Smooth muscle cell (in vitro differentiated cells): ENCODE data around the gene AGAP3. TPM values are rescaled to one million over a fixed set of nuclear protein-coding genes. Genes with fewer than 3 reads are reported as not detected.

ENCODE experiments used
- DNase-seq: peaks from one replicate; lab custom pipeline; 2025; ENCODE audit not compliant: unreplicated experiment; lab: John Stamatoyannopoulos, UW
- H2AFZ ChIP-seq: fragments of 200-600 bp; sonication (generic); 2 replicates; pipeline ENCODE4 v1.6.0; 2016; ENCODE audit warnings: antibody characterized with exemption, low read depth, mild to moderate bottlenecking
- H3F3A ChIP-seq: fragments of 200-600 bp; sonication (generic); 2 replicates; pipeline ENCODE4 v1.6.0; 2017; ENCODE audit warnings: antibody characterized with exemption, low read depth
- H3K27ac ChIP-seq: fragments of 200-600 bp; sonication (generic); 2 replicates; pipeline ENCODE4 v1.5.1; 2016; ENCODE audit warnings: low read depth, mild to moderate bottlenecking
- H3K27me3 ChIP-seq: fragments of 200-600 bp; sonication (generic); 2 replicates; pipeline ENCODE4 v1.6.1; 2016; ENCODE audit warnings: low read depth, mild to moderate bottlenecking
- H3K36me3 ChIP-seq: fragments of 200-600 bp; sonication (generic); 2 replicates; pipeline ENCODE4 v1.5.1; 2016; ENCODE audit warnings: low read depth
- H3K4me1 ChIP-seq: fragments of 200-600 bp; sonication (generic); 2 replicates; pipeline ENCODE4 v1.5.1; 2016; ENCODE audit warnings: low read depth
- H3K4me2 ChIP-seq: fragments of 200-600 bp; sonication (generic); 2 replicates; pipeline ENCODE4 v1.6.0; 2016; ENCODE audit warnings: mild to moderate bottlenecking
- H3K4me3 ChIP-seq: fragments of 200-600 bp; sonication (generic); 2 replicates; pipeline ENCODE4 v1.5.1; 2016; ENCODE audit warnings: mild to moderate bottlenecking
- H3K79me2 ChIP-seq: fragments of 200-600 bp; sonication (generic); 2 replicates; pipeline ENCODE4 v1.6.0; 2016; ENCODE audit warnings: low read depth, mild to moderate bottlenecking
- H3K9ac ChIP-seq: fragments of 200-600 bp; sonication (generic); 2 replicates; pipeline ENCODE4 v1.6.0; 2016; ENCODE audit warnings: low read depth
- H3K9me3 ChIP-seq: fragments of 200-600 bp; sonication (generic); replicated peaks from 2 replicates; pipeline ENCODE4 v1.5.1; 2016; ENCODE audit warnings: low read depth
- H4K20me1 ChIP-seq: fragments of 200-600 bp; sonication (generic); 2 replicates; pipeline ENCODE4 v1.6.0; 2016; ENCODE audit warnings: low read depth
- CTCF ChIP-seq: fragments of 200-600 bp; sonication (generic); IDR thresholded peaks from 2 replicates; pipeline ENCODE4 v1.5.1; 2017; ENCODE audit warnings: borderline replicate concordance, mild to moderate bottlenecking, antibody characterized with exemption; ENCODE audit not compliant: insufficient read depth, poor library complexity, severe bottlenecking
- WGBS: methylation state at CpG from one replicate; pipeline ENCODE4 v1.1.7; 2016; ENCODE audit warnings: low lambda C conversion rate; 5-methylcytosine and 5-hydroxymethylcytosine counted together
- polyA plus RNA-seq: library from polyadenylated mRNA; unstranded; fragments of >200 nt; fragmentation: Nextera tagmentation; extraction: Ambion mirVana; gene quantifications from 2 replicates; pipeline ENCODE4 v1.2.1, GENCODE V29; 2016
- total RNA-seq: library from RNA; depleted of rRNA; stranded (reverse); fragments of >200 nt; gene quantifications from 2 replicates; pipeline ENCODE4 v1.2.3, GENCODE V29; 2014

The AGAP3 gene
- total and polyA plus RNA-seq, 2 experiments from 2014 or later = 29.8 to 51.4 TPM

GRCh38 chr7:151057989-151058780 is 28.1 kb upstream of the AGAP3 start:
- H3K27ac ChIP-seq = peak overlapping the region; percentile 95
- H3K4me2 ChIP-seq = peak overlapping the region; percentile 94
- H4K20me1 ChIP-seq = peaks cover 30% of the 10 kb centered on the region
- H3K4me1 ChIP-seq = peaks cover 36% of the 10 kb centered on the region
- H3F3A ChIP-seq = peaks cover 10% of the 10 kb centered on the region
- H3K9me3 ChIP-seq = no peaks in the 10 kb centered on the region
- TF ChIP-seq CTCF = no peak
- H3K79me2 ChIP-seq = peaks cover 13% of the 10 kb centered on the region
- DNase-seq = peak; percentile 86
- no peaks in the 10 kb centered on the region for H3K36me3 ChIP-seq
- peak overlapping the region; percentile 74 for H3K4me3 ChIP-seq
- H2AFZ ChIP-seq = peak overlapping the region; percentile 71
- peak overlapping the region; percentile 72 for H3K9ac ChIP-seq
- 4% methylated on average over 44 of the region's 46 CpGs for WGBS
- H3K27me3 ChIP-seq = no peaks in the 10 kb centered on the region

- Histone ChIP-seq H4K20me1 (peaks cover 36% of the 10 kb centered on the region), H3K27ac (peak overlapping the region; percentile 95), H3K4me2 (peak overlapping the region; percentile 94), H3K79me2 (peaks cover 18% of the 10 kb centered on the region), H3K27me3 (no peaks in the 10 kb centered on the region), H2AFZ (no peak overlapping the region), H3F3A (peaks cover 10% of the 10 kb centered on the region), H3K4me3 (peak overlapping the region; percentile 74), H3K9me3 (no peaks in the 10 kb centered on the region), H3K4me1 (peaks cover 36% of the 10 kb centered on the region), H3K9ac (peak overlapping the region; percentile 72), H3K36me3 (no peaks in the 10 kb centered on the region)
- DNase-seq = no peak
- WGBS = 8% methylated on average over 18 of the region's 18 CpGs
- no peak for TF ChIP-seq CTCF
These were observed 27.4 kb upstream of the AGAP3 start for GRCh38 chr7:151058781-151059366.

GRCh38 chr7:151059367-151060112 is 26.7 kb upstream of the AGAP3 start, which contains the start of gene SLC4A2:
SLC4A2 (plus strand) TSS chr7:151059589; CDS start chr7:151061988, 2,399 bp downstream.
- peak; percentile 72 for DNase-seq
- no peaks in the 10 kb centered on the region for H3K36me3 ChIP-seq
- peaks cover 21% of the 10 kb centered on the region for H3K79me2 ChIP-seq
- peaks cover 10% of the 10 kb centered on the region for H3F3A ChIP-seq
- peak within 1 kb of the TSS; percentile 74 for H3K4me3 ChIP-seq
- H3K27me3 ChIP-seq = no peaks in the 10 kb centered on the region
- peak within 1 kb of the TSS; percentile 80 for H2AFZ ChIP-seq
- H3K9ac ChIP-seq = peak within 1 kb of the TSS; percentile 72
- H3K9me3 ChIP-seq = no peaks in the 10 kb centered on the region
- 2% methylated on average over 25 of the region's 75 CpGs for WGBS
- H4K20me1 ChIP-seq = peaks cover 43% of the 10 kb centered on the region
- H3K27ac ChIP-seq = peak within 1 kb of the TSS; percentile 95
- peak within 1 kb of the TSS; percentile 94 for H3K4me2 ChIP-seq
- H3K4me1 ChIP-seq = peaks cover 36% of the 10 kb centered on the region
- TF ChIP-seq CTCF = peak; percentile 55
